HG03103 (cell line): ENCODE data around the gene ARHGEF40.
A peak's percentile ranks its signal among the peaks of the same experiment; 100 is the strongest.

Experiments
- ATAC-seq: cut with Tn5 transposase; IDR thresholded peaks from one replicate; pipeline ENCODE4 v1.9.1; 2021; ENCODE audit warnings: low read depth; ENCODE audit not compliant: unreplicated experiment

Gene ARHGEF40

GRCh38 chr14:21078726-21079125 lies 8.6 kb downstream of the ARHGEF40 start:
- no peak for ATAC-seq

- ATAC-seq, result no peak
Measured at GRCh38 chr14:21081521-21082142, 11.5 kb downstream of the ARHGEF40 start.

- ATAC-seq, result no peak
Measured at GRCh38 chr14:21083565-21084325, 13.6 kb downstream of the ARHGEF40 start.

GRCh38 chr14:21084396-21084795 lies 14.3 kb downstream of the ARHGEF40 start:
- ATAC-seq, result no peak

GRCh38 chr14:21084998-21085853 lies 15.1 kb downstream of the ARHGEF40 start:
- no peak for ATAC-seq

GRCh38 chr14:21086908-21087293 lies 16.8 kb downstream of the ARHGEF40 start:
- no peak for ATAC-seq

- peak; percentile 60 for ATAC-seq
Measured at GRCh38 chr14:21087294-21088091, 17.4 kb downstream of the ARHGEF40 start.

GRCh38 chr14:21088687-21089086 lies 18.6 kb downstream of the ARHGEF40 start:
- ATAC-seq, result no peak

GRCh38 chr14:21089271-21089670 lies 19.2 kb downstream of the ARHGEF40 start:
- no peak for ATAC-seq

GRCh38 chr14:21089877-21090193 lies 19.7 kb downstream of the ARHGEF40 start:
- no peak for ATAC-seq

GRCh38 chr14:21090194-21090939 lies 20.3 kb downstream of the ARHGEF40 start:
- no peak for ATAC-seq

GRCh38 chr14:21090940-21091663 lies 21.0 kb downstream of the ARHGEF40 start:
- ATAC-seq, result no peak

- ATAC-seq, result no peak
Measured at GRCh38 chr14:21091821-21092272, 21.7 kb downstream of the ARHGEF40 start.

GRCh38 chr14:21092273-21093011 lies 22.3 kb downstream of the ARHGEF40 start:
- ATAC-seq, result peak; percentile 67

- ATAC-seq, result no peak
Measured at GRCh38 chr14:21093018-21093417, 22.9 kb downstream of the ARHGEF40 start.

GRCh38 chr14:21093769-21094681 lies 23.9 kb downstream of the ARHGEF40 start:
- ATAC-seq, result no peak

- no peak for ATAC-seq
Measured at GRCh38 chr14:21095430-21096205, 25.5 kb downstream of the ARHGEF40 start.
